NCI-H146 (cell line): Measurements from ENCODE around the gene TDRD1.
"Not testable (repeated sequence)": the region's sequence is repeated elsewhere in the genome, so short reads cannot be mapped to it uniquely, and the experiment has no call there.

Experiments used
- DNase-seq: peaks from one replicate; lab custom pipeline; 2025; lab: John Stamatoyannopoulos, UW

TDRD1 gene

GRCh38 chr10:114179148-114179547 lies at the start of gene TDRD1:
TDRD1 (plus strand) TSS chr10:114179353; CDS start chr10:114187832, 8,479 bp downstream.
- no peak for DNase-seq

DNA sequence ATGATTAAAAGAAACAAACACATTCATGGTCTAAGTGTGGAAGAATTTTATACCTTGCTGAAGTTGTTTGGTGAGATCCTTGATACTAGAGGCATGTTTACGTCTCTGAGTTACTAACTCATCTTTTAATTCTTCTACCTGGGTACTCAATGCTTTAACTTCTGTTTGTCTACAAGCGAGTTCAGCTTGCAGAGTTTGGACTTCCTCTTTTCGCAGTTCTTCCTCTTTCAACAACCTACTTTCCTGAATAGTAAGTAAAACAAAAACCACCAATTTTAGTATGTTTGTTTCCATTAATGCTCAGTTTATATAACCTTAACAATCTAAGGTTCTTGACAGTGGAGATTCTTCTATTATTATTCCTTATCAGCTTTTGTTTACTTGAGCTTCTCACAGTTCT lies 48.1 kb upstream of the TDRD1 start:
- no peak for DNase-seq

DNA sequence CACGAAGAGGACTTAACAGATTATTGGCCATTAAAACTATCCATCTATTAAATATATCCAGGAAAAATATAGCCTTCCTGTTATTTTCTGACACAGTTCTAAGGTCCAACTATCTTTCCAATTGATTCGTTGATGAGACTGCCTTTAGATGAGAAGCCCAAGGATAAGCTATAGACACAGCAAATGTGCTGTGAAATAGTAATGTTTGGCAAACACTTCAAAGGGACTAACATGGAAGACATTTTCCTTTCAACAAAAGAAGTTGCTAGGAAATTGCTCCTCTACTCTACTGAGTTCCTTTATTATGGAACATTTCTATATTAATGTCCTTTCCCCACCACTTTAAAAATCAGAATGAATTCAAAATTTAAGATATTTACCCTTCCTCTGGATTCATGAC lies 43.7 kb upstream of the TDRD1 start:
- DNase-seq = no peak

DNA sequence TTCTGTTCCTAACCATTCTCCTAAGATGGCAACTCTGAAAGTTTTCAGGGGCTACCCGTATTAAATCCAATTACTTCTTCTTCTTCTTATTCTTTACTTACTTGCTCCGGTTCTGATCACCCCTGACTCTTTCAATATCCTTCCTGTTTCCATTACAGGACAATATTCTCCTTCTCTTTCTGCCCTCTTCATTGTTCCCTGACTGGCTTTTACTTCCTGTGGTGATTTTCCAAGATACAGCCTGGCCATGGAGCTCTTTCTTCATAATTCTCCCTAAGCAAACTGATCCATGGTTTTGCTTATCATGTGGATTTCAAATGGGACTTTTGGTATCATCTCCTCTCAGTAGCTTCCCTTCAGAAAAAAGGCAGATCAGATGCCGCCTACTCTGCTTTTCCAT lies 40.6 kb upstream of the TDRD1 start:
- DNase-seq = no peak

- DNase-seq = no peak
Observed at GRCh38 chr10:114140036-114140435, 39.1 kb upstream of the TDRD1 start.

GRCh38 chr10:114140827-114141226 lies 38.3 kb upstream of the TDRD1 start:
- not testable (repeated sequence) for DNase-seq

DNA sequence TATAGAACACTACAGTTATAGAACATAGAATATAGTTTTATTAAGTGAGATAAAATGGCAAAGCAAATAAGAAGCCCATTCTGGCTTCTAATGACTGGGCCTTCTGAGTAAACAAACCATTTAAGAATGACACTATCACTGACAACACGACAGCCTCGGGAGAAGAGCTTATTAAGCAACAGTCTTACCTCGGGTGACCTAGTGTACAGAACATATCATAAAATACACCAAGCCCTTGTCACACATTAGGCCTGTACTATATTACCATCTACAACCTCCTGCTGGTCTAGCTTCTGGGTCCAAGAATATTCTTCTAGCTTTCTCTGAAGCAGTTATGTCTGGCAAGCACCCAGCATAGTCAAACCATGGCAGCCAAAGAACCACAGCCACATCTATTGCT lies 37.1 kb upstream of the TDRD1 start:
- peak; percentile 74 for DNase-seq

GRCh38 chr10:114143160-114143559 lies 36.0 kb upstream of the TDRD1 start:
- DNase-seq = no peak

- DNase-seq = not testable (repeated sequence)
Observed at GRCh38 chr10:114149476-114149875, 29.7 kb upstream of the TDRD1 start.

- DNase-seq = no peak
Observed at GRCh38 chr10:114151486-114151885, 27.7 kb upstream of the TDRD1 start.

DNA sequence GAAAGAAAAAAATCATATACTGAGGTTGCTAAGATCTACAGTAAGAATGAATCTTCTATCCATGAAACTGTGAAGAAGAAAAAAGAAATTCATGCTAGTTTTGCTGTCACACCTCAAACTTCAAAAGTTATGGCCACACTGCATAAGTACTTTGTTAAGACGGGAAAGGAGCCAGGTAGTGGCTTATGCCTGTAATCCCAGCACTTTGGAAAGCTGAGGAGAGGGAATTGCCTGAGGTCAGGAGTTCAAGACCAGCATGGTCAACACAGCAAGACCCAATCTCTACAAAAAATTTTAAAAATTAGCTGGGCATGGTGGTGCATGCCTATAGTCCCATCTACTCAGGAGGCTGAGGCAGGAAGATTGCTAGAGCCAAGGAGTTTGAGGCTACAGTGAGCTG lies 27.3 kb upstream of the TDRD1 start:
- no peak for DNase-seq

- DNase-seq = no peak
Observed at GRCh38 chr10:114157912-114158311, 21.2 kb upstream of the TDRD1 start.

DNA sequence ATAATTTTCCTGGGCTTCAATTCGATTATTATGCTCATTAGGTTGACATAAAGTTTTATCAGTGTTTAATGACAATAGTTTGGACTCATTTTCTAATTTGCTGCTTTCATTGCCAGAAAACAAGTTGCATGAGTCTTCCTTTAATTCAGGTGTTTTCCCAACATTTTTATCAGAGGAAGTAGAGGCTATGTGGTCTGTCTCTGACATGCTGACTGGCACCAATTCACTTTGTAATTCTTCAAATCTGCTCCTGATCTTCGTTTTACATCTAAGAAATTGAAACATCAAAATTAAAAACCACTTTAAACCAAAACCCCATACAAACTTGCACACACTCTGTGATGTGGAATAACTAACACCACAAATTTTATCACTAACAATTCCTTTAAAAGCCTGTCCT lies 16.1 kb upstream of the TDRD1 start:
- DNase-seq = no peak

DNA sequence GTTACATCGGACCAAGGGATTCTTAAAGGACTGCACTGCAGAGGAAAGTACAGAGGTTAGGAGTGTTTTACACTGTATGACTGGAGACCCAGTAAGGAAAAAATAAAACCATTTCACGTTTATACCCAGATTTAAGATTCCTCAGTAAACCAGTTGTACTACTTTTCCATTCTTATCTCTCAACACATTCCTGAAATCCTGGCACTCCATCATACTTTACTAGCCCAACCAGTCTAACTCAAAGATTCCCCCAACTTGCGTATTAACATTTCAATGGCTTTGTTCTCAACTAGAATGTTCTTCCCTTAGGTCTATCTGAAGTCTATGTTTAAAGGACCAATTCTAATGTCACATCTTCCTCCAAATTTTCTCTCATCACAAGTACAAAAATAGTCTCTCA lies 13.1 kb upstream of the TDRD1 start:
- no peak for DNase-seq

- no peak for DNase-seq
Observed at GRCh38 chr10:114166494-114166893, 12.7 kb upstream of the TDRD1 start.

GRCh38 chr10:114167985-114168384 lies 11.2 kb upstream of the TDRD1 start:
- DNase-seq = no peak

DNA sequence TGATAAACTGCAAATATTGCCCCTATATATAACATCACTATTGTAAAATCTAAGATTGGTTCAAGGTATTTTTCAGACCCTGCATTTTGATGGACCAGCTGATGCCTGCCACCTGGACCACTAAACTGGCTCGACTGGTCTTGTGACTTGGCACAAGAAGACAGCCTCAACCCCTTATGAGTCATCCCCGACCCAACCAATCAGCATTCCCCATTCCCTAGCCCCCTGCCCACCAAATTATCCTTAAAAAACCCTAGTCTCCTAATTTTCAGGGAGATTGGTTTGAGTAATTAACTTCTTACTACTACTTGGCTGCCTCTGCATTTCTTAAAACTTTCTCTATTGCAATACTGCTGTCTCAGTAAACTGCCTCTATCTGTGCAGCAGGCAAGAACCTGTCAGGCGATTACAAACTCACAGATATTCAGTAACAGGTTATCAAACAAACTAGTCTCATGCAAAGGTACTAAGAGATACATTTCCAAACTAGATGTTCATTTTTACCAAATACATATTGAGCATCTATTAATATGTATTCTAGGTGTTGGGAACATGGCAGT lies 10.6 kb upstream of the TDRD1 start:
- DNase-seq = no peak

GRCh38 chr10:114172216-114172615 lies 6.9 kb upstream of the TDRD1 start:
- DNase-seq = no peak

DNA sequence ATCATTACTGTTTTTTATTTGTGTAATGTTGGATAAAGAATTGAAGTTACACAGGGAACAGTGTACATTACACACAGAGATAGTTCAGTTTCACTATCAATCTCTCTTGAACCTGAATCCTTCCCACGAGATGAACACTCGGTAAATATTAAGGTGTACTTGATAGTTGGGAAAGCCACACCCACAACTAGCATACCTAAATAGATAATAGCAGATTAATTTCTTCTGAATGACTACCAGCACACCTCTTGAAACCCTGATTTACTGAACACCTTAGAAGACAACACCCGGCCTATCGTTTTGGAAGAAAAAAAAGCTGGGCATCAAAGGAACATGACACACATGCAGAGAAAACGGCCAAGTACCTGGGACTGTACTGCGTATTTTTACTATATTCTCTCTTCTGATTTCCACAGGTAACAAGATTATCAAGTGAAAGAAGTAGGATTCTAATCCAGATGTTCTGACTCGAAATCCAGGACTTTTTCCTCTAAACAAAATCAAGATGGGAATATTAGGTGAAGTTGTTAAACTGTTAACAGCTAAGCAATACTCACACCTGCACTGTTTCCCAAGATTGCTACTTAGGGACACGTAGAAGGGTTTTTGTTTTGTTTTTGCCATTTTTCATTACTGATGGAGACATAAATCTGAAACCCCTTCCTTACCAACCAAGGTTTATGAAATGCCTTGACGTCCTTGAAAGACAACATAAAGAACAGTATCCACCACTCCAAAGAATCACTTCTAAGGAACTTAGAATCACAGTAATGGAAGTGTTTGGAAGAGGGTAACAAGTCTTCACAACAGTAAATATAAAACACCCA lies 6.2 kb upstream of the TDRD1 start:
- no peak for DNase-seq

- no peak for DNase-seq
Observed at GRCh38 chr10:114173603-114173920, 5.6 kb upstream of the TDRD1 start.

GRCh38 chr10:114173921-114174694 lies 5.0 kb upstream of the TDRD1 start, which contains the start of gene CCDC186:
CCDC186 (minus strand) TSS chr10:114174203; CDS start chr10:114163268, 10,935 bp downstream.
- DNase-seq = peak; percentile 98

DNA sequence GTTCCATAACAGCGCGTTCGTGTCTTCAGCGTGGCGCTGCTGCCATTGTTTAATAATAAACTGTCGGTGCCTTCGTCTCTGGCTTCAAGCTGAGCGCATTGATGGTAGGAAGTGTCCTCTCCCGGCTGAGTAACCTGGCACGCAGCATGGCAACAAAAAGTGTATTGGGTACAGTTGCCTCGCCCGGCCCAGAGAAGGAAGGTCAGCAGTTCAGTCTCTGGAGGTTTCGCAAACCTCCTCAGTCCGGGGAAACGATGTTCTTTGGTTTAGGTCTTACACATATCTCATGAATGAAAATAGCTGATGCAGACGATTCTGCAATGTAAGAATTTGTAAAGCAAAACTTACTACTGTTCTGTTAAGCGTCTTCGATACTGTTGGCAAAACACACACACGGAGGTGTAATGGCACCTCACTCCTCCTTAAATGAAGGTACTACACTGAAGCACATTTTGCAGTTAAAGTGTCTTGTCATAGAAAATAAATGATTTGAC lies 4.4 kb upstream of the TDRD1 start:
- DNase-seq = no peak

DNA sequence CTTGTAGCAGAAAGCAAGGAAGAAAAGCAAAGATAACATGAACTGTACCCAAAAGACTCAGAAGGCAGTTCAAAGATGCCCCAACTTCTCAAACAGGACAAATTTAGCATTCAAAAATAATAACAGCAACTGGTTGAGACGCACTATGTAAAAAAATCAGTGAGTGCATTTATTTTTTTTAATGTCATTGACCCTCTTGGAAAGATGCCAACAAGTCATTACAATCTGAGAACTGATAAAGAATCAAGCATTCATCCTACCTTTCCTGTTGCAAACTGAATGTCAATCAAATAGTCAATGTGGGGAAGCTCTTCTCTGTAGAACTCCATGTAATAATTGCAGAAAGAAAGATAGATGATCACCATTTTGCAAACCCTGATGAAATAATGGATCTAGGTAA lies 3.5 kb upstream of the TDRD1 start:
- peak; percentile 4 for DNase-seq
